HG02884 (cell line): ENCODE results near the gene NLRP7.
"Not testable (repeated sequence)": the region's sequence is repeated elsewhere in the genome, so short reads cannot be mapped to it uniquely, and the experiment has no call there.

Source experiments
- ATAC-seq: cut with Tn5 transposase; IDR thresholded peaks from one replicate; pipeline ENCODE4 v1.9.1; 2021; ENCODE audit warnings: mild to moderate bottlenecking, moderate library complexity; ENCODE audit not compliant: unreplicated experiment

The NLRP7 gene

GRCh38 chr19:54947381-54947780 lies at the start of gene NLRP7:
TSS of gene NLRP7 (minus strand) at chr19:54947530.
- no peak for ATAC-seq

GRCh38 chr19:54995561-54995960 lies 48.2 kb upstream of the NLRP7 start:
- ATAC-seq, result no peak

GRCh38 chr19:54989531-54989930 lies 42.2 kb upstream of the NLRP7 start:
- ATAC-seq, result not testable (repeated sequence)

- ATAC-seq, result not testable (repeated sequence)
Measured at GRCh38 chr19:54982562-54982961, 35.2 kb upstream of the NLRP7 start.

GRCh38 chr19:54973229-54974090 lies 26.1 kb upstream of the NLRP7 start:
- ATAC-seq, result not testable (repeated sequence)

- ATAC-seq, result not testable (repeated sequence)
Measured at GRCh38 chr19:54971446-54971845, 24.1 kb upstream of the NLRP7 start.

- no peak for ATAC-seq
Measured at GRCh38 chr19:54969647-54970046, 22.3 kb upstream of the NLRP7 start.

GRCh38 chr19:54967611-54968010 lies 20.3 kb upstream of the NLRP7 start:
- no peak for ATAC-seq

GRCh38 chr19:54965055-54965454 lies 17.7 kb upstream of the NLRP7 start:
- ATAC-seq, result not testable (repeated sequence)

GRCh38 chr19:54959840-54960239 lies 12.5 kb upstream of the NLRP7 start:
- no peak for ATAC-seq

- ATAC-seq, result no peak
Measured at GRCh38 chr19:54955376-54955775, 8.0 kb upstream of the NLRP7 start.

GRCh38 chr19:54953345-54953713 lies 6.0 kb upstream of the NLRP7 start:
- not testable (repeated sequence) for ATAC-seq

GRCh38 chr19:54952591-54953344 lies 5.4 kb upstream of the NLRP7 start:
- no peak for ATAC-seq

- ATAC-seq, result not testable (repeated sequence)
Measured at GRCh38 chr19:54950580-54950979, 3.2 kb upstream of the NLRP7 start.

- no peak for ATAC-seq
Measured at GRCh38 chr19:54949412-54949811, 2.1 kb upstream of the NLRP7 start.

- ATAC-seq, result not testable (repeated sequence)
Measured at GRCh38 chr19:54943772-54944361, 3.5 kb downstream of the NLRP7 start.

GRCh38 chr19:54939538-54939937 lies 7.8 kb downstream of the NLRP7 start:
- not testable (repeated sequence) for ATAC-seq

- ATAC-seq, result no peak
Measured at GRCh38 chr19:54938906-54939305, 8.4 kb downstream of the NLRP7 start.

- ATAC-seq, result peak; percentile 62
Measured at GRCh38 chr19:54937926-54938325, 9.4 kb downstream of the NLRP7 start.

- ATAC-seq, result no peak
Measured at GRCh38 chr19:54928299-54928698, 19.0 kb downstream of the NLRP7 start.

- ATAC-seq, result no peak
Measured at GRCh38 chr19:54923276-54923675, 24.1 kb downstream of the NLRP7 start.

GRCh38 chr19:54921082-54921481 lies 26.2 kb downstream of the NLRP7 start:
- ATAC-seq, result no peak
